ENCODE measurements around the gene CIC. TPM values are rescaled to one million over a fixed set of nuclear protein-coding genes. Genes with fewer than 3 reads are reported as not detected.

The CIC gene
- total and polyA plus RNA-seq, 9 of the 15 experiments (the other 6 are each of a cell fraction or from before 2014, with no cell fraction given), result 0.07 to 44.7 (median 8.6) TPM

DNA sequence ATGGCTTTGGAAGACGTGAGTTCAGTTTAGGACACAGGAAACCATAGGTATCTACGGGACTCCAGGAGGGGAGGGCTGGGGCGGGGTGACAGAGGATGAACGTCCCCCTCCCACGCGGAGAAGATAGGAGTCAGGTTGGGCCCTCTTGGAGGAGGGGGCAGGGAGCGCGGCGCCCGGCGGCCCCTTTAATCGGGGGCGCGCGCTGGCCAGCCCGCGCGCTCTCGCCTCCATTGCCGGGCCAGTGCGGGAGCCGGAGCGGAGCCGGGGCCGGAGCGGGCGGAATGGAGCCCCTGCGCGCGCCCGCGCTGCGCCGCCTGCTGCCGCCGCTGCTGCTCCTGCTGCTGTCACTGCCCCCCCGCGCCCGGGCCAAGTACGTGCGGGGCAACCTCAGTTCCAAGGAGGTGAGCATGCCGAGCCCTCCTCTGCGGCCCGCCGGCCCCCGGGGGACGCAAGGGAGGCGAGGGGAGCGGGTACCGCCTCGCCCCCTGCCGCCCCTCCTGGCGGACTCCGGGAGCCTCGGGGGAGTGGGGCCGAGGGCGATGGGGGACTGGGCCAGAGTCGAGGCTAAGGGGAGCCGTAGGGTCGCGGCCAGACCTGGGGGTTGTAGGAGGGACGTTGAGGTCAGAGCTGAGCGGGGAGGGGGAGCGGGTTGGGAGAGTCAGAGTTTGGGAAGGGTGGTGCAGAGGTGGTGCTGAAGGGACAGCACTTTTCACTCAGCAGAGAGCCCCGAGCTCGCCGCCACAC, 44.2 kb downstream of the CIC start, which contains the start of gene TMEM145 (continued):
- TF ChIP-seq ZNF146 (CRISPR knock-in tag; IDR thresholded peaks at IDR 0.05; ENCODE audit: unreplicated experiment) (no peak), SMAD2 (IDR thresholded peaks at IDR 0.05; ENCODE audit: low read depth, low read length) (no peak), RBM34 (IDR thresholded peaks at IDR 0.05; ENCODE audit: borderline replicate concordance, insufficient read depth, low read length) (no peak), POU5F1 (IDR thresholded peaks at IDR 0.05; ENCODE audit: borderline replicate concordance, low read depth, low read length, partially characterized antibody) (no peak), DDX20 (tag; IDR thresholded peaks at IDR 0.05; ENCODE audit: low read depth) (no peak), ZNF274 (IDR thresholded peaks at IDR 0.05; ENCODE audit: borderline replicate concordance, low read depth, low read length) (no peak), TOE1 (IDR thresholded peaks at IDR 0.05; ENCODE audit: borderline replicate concordance) (no peak), TOE1 (CRISPR knock-in tag; IDR thresholded peaks at IDR 0.05; ENCODE audit: borderline replicate concordance, low read depth) (no peak), CBFA2T2 (conservative IDR thresholded peaks at IDR 0.05) (no peak), TEAD4 (IDR thresholded peaks at IDR 0.05; ENCODE audit: low read length) (no peak), TEAD4 (CRISPR knock-in tag; IDR thresholded peaks at IDR 0.05; ENCODE audit: borderline replicate concordance) (no peak), MAFF (IDR thresholded peaks at IDR 0.05; ENCODE audit: low read length) (no peak), SUPT5H (IDR thresholded peaks at IDR 0.05) (no peak), ZNF699 (CRISPR knock-in tag; IDR thresholded peaks at IDR 0.05; ENCODE audit: insufficient replicate concordance) (no peak)
- TF ChIP-seq, protein P1, sequence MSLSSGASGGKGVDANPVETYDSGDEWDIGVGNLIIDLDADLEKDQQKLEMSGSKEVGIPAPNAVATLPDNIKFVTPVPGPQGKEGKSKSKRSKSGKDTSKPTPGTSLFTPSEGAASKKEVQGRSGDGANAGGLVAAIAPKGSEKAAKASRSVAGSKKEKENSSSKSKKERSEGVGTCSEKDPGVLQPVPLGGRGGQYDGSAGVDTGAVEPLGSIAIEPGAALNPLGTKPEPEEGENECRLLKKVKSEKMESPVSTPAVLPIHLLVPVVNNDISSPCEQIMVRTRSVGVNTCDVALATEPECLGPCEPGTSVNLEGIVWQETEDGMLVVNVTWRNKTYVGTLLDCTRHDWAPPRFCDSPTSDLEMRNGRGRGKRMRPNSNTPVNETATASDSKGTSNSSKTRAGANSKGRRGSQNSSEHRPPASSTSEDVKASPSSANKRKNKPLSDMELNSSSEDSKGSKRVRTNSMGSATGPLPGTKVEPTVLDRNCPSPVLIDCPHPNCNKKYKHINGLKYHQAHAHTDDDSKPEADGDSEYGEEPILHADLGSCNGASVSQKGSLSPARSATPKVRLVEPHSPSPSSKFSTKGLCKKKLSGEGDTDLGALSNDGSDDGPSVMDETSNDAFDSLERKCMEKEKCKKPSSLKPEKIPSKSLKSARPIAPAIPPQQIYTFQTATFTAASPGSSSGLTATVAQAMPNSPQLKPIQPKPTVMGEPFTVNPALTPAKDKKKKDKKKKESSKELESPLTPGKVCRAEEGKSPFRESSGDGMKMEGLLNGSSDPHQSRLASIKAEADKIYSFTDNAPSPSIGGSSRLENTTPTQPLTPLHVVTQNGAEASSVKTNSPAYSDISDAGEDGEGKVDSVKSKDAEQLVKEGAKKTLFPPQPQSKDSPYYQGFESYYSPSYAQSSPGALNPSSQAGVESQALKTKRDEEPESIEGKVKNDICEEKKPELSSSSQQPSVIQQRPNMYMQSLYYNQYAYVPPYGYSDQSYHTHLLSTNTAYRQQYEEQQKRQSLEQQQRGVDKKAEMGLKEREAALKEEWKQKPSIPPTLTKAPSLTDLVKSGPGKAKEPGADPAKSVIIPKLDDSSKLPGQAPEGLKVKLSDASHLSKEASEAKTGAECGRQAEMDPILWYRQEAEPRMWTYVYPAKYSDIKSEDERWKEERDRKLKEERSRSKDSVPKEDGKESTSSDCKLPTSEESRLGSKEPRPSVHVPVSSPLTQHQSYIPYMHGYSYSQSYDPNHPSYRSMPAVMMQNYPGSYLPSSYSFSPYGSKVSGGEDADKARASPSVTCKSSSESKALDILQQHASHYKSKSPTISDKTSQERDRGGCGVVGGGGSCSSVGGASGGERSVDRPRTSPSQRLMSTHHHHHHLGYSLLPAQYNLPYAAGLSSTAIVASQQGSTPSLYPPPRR (CRISPR knock-in tag; IDR thresholded peaks at IDR 0.05; ENCODE audit: borderline replicate concordance), result no peak
- TF ChIP-seq, protein P2, sequence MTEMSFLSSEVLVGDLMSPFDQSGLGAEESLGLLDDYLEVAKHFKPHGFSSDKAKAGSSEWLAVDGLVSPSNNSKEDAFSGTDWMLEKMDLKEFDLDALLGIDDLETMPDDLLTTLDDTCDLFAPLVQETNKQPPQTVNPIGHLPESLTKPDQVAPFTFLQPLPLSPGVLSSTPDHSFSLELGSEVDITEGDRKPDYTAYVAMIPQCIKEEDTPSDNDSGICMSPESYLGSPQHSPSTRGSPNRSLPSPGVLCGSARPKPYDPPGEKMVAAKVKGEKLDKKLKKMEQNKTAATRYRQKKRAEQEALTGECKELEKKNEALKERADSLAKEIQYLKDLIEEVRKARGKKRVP (CRISPR knock-in tag; IDR thresholded peaks at IDR 0.05), result no peak
- TF ChIP-seq, protein P3, sequence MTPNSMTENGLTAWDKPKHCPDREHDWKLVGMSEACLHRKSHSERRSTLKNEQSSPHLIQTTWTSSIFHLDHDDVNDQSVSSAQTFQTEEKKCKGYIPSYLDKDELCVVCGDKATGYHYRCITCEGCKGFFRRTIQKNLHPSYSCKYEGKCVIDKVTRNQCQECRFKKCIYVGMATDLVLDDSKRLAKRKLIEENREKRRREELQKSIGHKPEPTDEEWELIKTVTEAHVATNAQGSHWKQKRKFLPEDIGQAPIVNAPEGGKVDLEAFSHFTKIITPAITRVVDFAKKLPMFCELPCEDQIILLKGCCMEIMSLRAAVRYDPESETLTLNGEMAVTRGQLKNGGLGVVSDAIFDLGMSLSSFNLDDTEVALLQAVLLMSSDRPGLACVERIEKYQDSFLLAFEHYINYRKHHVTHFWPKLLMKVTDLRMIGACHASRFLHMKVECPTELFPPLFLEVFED (CRISPR knock-in tag; conservative IDR thresholded peaks at IDR 0.05), result no peak
- TF ChIP-seq, protein P4, sequence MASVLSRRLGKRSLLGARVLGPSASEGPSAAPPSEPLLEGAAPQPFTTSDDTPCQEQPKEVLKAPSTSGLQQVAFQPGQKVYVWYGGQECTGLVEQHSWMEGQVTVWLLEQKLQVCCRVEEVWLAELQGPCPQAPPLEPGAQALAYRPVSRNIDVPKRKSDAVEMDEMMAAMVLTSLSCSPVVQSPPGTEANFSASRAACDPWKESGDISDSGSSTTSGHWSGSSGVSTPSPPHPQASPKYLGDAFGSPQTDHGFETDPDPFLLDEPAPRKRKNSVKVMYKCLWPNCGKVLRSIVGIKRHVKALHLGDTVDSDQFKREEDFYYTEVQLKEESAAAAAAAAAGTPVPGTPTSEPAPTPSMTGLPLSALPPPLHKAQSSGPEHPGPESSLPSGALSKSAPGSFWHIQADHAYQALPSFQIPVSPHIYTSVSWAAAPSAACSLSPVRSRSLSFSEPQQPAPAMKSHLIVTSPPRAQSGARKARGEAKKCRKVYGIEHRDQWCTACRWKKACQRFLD (CRISPR knock-in tag; IDR thresholded peaks at IDR 0.05), result peak; percentile 91
- TF ChIP-seq, protein P5, sequence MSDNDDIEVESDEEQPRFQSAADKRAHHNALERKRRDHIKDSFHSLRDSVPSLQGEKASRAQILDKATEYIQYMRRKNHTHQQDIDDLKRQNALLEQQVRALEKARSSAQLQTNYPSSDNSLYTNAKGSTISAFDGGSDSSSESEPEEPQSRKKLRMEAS (CRISPR knock-in tag; IDR thresholded peaks at IDR 0.05), result no peak; the same call in 1 of the 2 replicates
